HFFc6 (cell line): ENCODE results near the gene PARD3B. TPM values are rescaled to one million over a fixed set of nuclear protein-coding genes. Genes with fewer than 3 reads are reported as not detected.

Experiments used
- DNase-seq: peaks from one replicate; pipeline ENCODE4 v3.0.0-alpha.2; 2018
- H3K27ac Mint-ChIP-seq: 2 replicates; pipeline ENCODE4 v1.8.0; 2020; ENCODE audit warnings: mild to moderate bottlenecking, mixed read lengths
- H3K27me3 Mint-ChIP-seq: 2 replicates; pipeline ENCODE4 v1.8.0; 2021; ENCODE audit warnings: mild to moderate bottlenecking, moderate library complexity, mixed read lengths; ENCODE audit not compliant: insufficient read depth
- H3K36me3 Mint-ChIP-seq: 2 replicates; pipeline ENCODE4 v1.8.0; 2021; ENCODE audit warnings: low read depth, mixed read lengths
- H3K4me1 Mint-ChIP-seq: 2 replicates; pipeline ENCODE4 v1.8.0; 2020; ENCODE audit warnings: low read depth, mixed read lengths
- H3K4me3 Mint-ChIP-seq: 2 replicates; pipeline ENCODE4 v1.8.0; 2020; ENCODE audit warnings: mild to moderate bottlenecking, moderate library complexity, mixed read lengths
- H3K9me3 Mint-ChIP-seq: 2 replicates; pipeline ENCODE4 v1.8.0; 2020; ENCODE audit warnings: mild to moderate bottlenecking, mixed read lengths
- CTCF ChIP-seq: fragments of 200-600 bp; sonication (generic); IDR thresholded peaks from 2 replicates; pipeline ENCODE4 v1.5.0; 2021; ENCODE audit warnings: antibody characterized with exemption, mild to moderate bottlenecking
- total RNA-seq, 6 experiments: library from RNA; stranded (reverse); fragmentation: NEBNext Ultra II Directional; extraction: Animal tissue kit (Norgen Biotek cat#: 25700); gene quantifications; 2 replicates in 1 of 6; 3 replicates in 5 of 6; pipeline ENCODE4 v1.2.3, GENCODE V29; 2021

PARD3B gene
- total RNA-seq, 6 experiments from 2014 or later: 14.0 to 22.4 (median 15.3) TPM

DNA sequence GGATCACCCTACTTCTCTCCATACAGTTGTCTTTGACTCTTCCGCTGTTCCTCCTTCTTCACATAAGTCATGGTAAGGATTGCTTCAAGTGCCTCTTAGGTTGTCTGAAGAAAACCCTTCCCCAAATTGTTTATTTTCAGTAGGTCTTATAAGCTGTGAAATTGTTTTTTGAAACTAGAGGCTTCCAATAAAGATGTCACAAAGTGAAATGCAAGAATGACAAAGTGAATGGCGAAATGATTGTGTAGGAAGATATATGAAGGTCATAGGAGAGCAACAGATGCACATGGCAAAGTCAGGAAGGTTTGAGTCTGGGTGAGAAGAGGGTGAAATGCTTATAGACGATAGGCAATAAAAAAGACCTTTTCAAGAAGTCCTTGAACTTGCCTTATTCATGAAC lies 548.8 kb downstream of the PARD3B start:
- H3K9me3 Mint-ChIP-seq: no peaks in the 10 kb centered on the region
- no peak overlapping the region for H3K4me3 Mint-ChIP-seq
- DNase-seq: no peak
- no peak overlapping the region for H3K27ac Mint-ChIP-seq
- H3K36me3 Mint-ChIP-seq: no peaks in the 10 kb centered on the region
- H3K4me1 Mint-ChIP-seq: no peaks in the 10 kb centered on the region
- TF ChIP-seq CTCF: no peak
- no peaks in the 10 kb centered on the region; the same call in 1 of the 2 replicates for H3K27me3 Mint-ChIP-seq

DNA sequence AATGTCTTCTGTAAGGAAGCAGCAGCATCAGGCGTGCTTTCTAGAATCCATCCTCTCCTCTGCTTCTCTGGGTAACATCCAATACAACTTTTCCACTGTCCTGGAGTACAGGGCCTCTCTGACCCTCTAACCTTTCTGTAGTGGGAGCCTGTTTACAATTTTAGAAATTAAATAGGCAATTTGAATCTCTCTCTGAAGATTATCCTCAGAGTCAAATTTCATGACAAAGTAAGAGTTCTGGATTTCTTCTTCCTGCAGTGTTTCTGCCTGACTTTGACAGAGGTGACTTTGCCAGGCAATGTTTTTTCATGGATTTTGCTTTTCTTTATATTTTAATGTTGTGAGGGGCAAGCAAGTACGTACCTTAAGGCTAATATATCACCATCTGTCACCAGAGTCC lies 558.4 kb downstream of the PARD3B start:
- Mint-ChIP-seq H3K4me1 (no peaks in the 10 kb centered on the region), H3K27me3 (no peaks in the 10 kb centered on the region), H3K36me3 (no peaks in the 10 kb centered on the region), H3K4me3 (no peak overlapping the region), H3K9me3 (no peaks in the 10 kb centered on the region), H3K27ac (no peak overlapping the region)
- no peak for TF ChIP-seq CTCF
- DNase-seq: no peak

- H3K36me3 Mint-ChIP-seq: no peaks in the 10 kb centered on the region
- no peak overlapping the region for H3K27ac Mint-ChIP-seq
- no peak overlapping the region for H3K4me3 Mint-ChIP-seq
- no peak for TF ChIP-seq CTCF
- no peaks in the 10 kb centered on the region for H3K4me1 Mint-ChIP-seq
- H3K9me3 Mint-ChIP-seq: no peaks in the 10 kb centered on the region
- no peaks in the 10 kb centered on the region for H3K27me3 Mint-ChIP-seq
- DNase-seq: no peak
Measured at GRCh38 chr2:205107810-205108209, 562.5 kb downstream of the PARD3B start.

GRCh38 chr2:205115511-205115910 lies 570.2 kb downstream of the PARD3B start:
- no peak for DNase-seq
- H3K36me3 Mint-ChIP-seq: 0 out of 2 replicates have a peak, but pooled peaks cover 5% of the 10 kb centered on the region
- H3K9me3 Mint-ChIP-seq: no peaks in the 10 kb centered on the region
- H3K27me3 Mint-ChIP-seq: no peaks in the 10 kb centered on the region
- no peak overlapping the region for H3K4me3 Mint-ChIP-seq
- no peak overlapping the region for H3K27ac Mint-ChIP-seq
- TF ChIP-seq CTCF: no peak
- H3K4me1 Mint-ChIP-seq: no peaks in the 10 kb centered on the region

GRCh38 chr2:205117125-205117524 lies 571.9 kb downstream of the PARD3B start:
- Mint-ChIP-seq H3K4me1 (peaks cover 1% of the 10 kb centered on the region; the same call in 1 of the 2 replicates), H3K9me3 (no peaks in the 10 kb centered on the region), H3K4me3 (no peak overlapping the region), H3K27me3 (no peaks in the 10 kb centered on the region), H3K27ac (no peak overlapping the region), H3K36me3 (0 out of 2 replicates have a peak, but pooled peaks cover 5% of the 10 kb centered on the region)
- no peak for DNase-seq
- no peak for TF ChIP-seq CTCF

- Mint-ChIP-seq H3K27ac (no peak overlapping the region), H3K4me3 (no peak overlapping the region), H3K4me1 (peaks cover 6% of the 10 kb centered on the region; the same call in 1 of the 2 replicates), H3K36me3 (0 out of 2 replicates have a peak, but pooled peaks cover 5% of the 10 kb centered on the region), H3K9me3 (no peaks in the 10 kb centered on the region), H3K27me3 (no peaks in the 10 kb centered on the region)
- no peak for TF ChIP-seq CTCF
- DNase-seq: no peak
Measured at GRCh38 chr2:205119136-205119535, 573.9 kb downstream of the PARD3B start.
